GM19452 (cell line): ENCODE results near the gene RASGRF2.
A peak's percentile ranks its signal among the peaks of the same experiment; 100 is the strongest.

ENCODE experiments used
- ATAC-seq: cut with Tn5 transposase; IDR thresholded peaks from one replicate; pipeline ENCODE4 v1.9.1; 2021; ENCODE audit not compliant: unreplicated experiment

Gene RASGRF2

DNA sequence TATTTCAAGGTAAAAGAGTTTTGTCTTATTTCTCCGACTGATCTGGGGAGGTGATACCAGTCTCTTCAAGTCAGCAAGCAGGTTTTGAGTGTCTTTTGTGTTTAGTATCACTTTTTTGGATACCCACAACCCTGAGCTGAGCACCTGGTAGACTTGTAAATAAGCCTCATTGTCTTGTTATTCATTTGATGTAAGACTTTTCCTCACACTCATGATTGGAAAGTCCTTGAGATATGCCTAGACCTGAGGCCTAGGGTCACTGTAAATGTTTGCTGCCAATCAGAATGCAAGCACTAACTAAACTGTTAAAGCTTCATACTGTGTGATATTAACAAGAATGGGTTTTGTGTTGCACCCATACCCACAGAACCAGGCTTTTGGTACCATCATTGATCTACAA, 172.2 kb downstream of the RASGRF2 start:
- no peak for ATAC-seq

DNA sequence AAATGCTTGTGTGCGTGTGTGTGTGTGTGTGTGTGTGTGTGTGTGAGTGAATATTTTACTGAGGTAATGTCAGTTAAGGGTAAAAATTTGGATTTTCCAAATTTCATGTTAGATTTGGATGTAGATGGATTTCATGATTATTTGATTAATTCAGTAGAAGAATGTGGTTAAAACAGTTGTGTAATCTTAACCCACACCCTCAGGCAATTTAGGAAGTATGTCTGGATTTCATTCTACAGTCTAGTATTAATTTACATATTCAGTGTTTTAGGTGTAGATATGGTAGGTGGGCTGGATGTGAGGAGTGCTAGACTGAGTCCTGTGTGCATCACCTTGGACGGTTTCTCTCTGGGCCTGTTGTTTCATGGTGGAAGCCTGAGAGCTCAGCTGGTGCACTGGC, 173.9 kb downstream of the RASGRF2 start:
- ATAC-seq = no peak

DNA sequence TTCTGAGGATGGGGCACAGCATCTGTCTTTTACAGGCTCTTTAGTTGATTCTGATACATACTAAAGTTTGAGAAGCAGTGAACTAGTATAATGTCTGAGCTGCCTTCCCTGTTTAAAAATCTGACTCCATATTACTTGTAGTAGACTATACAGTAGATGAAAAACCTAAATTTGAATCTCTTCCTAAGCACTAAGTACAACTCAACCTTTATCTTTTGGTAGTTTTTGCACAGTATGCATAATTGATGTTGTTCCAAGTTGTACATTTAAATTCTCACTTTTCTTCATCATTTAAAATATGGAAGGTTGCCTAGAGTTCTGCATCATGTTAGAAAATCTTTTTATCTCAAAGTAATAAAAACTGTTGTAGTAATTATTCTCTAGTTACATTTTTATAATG, 174.4 kb downstream of the RASGRF2 start:
- no peak for ATAC-seq

DNA sequence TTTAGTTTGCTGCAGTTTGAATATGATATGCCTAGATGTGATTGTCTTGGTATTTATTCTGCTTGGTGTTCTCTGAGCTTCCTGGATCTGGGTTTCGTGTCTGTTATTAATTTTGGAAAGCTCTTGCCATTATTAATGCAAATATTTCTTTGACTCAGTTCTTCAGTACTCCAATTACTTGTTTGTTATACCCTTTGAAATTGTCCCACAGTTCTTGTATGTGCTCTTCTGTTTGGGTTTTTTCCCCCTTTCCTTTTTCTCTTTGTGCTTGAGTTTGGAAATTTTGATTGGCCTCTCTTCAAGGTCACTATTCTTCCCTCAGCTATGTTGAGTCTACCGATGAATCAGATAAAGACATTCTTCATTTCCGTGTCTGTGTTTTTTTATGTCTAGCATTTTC, 176.4 kb downstream of the RASGRF2 start:
- ATAC-seq = no peak

DNA sequence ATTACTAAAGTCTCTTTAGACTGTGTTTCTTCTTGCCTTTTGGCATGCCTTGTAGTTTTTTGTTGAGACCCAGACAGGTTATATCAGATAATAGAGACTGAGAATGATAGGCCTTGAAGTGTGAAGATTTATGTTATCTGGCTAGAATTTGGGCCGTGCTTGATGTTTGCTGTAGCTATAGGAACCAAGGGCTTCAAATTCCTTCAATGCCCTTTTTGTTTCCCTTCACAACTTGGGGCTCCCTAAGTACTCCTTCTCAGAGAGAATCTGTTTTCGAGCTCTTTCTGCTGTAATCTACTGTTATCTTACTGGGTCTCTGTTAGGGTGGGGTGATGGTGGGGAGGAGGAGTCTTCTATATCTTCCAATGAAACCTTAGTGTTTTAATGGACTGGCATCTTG, 177.7 kb downstream of the RASGRF2 start:
- ATAC-seq = no peak

DNA sequence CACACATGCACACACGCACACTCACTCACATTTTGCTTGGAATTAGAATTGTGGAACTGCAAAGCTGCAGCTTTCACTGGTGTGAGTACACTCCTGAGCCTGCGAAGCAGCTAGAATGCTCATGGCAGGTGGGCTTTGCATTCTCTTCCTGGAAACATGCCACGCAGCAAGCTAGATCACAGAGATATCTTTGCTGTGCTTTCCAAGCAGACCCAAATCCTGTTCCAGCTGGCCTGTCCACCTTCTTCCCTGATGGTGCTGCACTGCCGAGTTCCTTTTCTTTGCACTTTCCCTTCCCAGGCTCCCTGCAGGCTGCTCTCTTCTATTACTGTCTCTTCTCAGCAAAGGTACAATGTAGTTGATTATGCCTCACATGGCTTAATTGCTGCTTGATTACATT, 180.3 kb downstream of the RASGRF2 start:
- ATAC-seq = no peak

DNA sequence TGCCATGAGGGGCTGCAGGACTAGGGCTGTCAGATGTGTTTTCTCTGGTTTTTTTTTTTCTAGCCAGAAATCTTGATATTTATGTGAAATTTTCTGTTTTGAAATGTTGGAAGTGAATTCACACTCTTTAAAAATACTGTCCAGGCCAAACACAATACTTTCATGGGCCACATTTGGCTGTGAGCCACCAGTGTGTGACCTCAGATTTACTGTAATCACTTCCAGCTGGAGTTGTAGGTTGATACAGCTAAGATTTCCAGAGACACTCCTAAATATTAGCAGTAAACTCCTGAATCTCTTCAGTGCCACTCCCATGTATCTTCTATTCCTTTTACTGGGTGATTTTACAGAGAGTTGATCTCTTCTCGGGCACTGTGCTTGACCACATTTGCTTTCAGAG, 180.8 kb downstream of the RASGRF2 start:
- no peak for ATAC-seq

DNA sequence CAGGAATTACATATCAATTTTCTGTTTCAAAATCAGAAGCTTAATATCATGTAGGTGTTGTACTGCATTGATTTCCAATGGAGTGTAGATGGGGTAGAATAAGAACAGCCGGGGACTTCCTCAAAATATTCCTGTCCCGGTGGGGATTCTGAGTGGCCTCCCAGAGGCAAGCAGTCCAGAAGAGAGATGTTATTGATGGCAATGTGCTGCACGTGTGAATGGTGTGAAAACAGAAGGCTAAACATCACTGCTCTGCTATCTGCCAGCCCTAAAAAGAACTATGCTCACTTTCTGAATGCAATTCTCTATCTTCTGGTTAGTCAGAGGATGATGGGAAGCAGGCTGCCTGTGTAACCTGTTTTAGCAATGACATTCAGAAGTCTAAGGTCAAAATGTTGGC, 181.9 kb downstream of the RASGRF2 start:
- no peak for ATAC-seq

DNA sequence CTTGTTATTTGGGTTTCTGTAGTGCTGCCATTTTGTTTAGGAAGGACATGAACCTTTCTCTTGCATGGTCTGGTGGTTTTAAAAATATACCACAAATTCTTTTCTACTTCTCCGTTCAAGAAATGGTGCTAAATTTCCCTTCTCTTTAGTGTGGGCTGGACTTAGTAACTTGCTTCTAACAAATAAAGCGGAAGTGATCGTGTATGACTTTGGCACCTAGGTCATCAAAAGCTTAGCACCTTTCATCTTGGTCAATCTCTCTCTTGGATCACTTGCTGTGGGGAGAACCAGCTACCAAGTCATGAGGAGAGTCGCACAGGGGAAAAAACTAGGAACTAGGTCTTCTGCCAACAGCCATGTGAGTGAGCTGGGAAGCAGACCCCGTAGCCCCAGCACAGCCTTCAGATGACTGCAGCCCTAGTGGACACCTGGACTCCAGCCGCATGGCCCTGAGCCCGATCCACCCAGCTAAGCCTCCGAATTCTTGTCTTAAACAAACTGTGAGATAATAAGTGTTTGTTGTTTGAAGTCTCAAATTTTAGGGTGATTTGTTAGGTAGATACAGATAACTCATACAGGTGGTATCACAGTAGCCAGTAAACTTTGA, 185.3 kb downstream of the RASGRF2 start:
- no peak for ATAC-seq

DNA sequence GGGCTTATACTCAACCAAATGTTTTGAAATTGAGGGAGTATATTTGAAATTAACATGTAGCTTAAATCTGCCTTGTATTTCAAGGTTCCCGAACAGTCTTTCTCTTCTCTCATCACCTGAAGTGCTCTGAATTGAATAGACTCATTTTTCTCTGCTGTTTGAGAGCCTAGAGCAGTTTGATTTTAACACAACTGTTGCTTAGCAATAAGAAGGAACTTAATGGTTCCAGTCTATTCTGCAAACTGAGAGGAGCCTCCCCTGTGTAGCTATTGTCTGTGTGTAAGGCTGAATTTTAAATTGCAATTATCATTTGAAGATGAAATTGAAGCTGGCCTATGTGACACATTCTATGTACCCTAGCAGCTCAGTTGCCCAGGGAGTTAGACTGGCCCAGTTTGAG, 185.9 kb downstream of the RASGRF2 start:
- ATAC-seq = no peak

DNA sequence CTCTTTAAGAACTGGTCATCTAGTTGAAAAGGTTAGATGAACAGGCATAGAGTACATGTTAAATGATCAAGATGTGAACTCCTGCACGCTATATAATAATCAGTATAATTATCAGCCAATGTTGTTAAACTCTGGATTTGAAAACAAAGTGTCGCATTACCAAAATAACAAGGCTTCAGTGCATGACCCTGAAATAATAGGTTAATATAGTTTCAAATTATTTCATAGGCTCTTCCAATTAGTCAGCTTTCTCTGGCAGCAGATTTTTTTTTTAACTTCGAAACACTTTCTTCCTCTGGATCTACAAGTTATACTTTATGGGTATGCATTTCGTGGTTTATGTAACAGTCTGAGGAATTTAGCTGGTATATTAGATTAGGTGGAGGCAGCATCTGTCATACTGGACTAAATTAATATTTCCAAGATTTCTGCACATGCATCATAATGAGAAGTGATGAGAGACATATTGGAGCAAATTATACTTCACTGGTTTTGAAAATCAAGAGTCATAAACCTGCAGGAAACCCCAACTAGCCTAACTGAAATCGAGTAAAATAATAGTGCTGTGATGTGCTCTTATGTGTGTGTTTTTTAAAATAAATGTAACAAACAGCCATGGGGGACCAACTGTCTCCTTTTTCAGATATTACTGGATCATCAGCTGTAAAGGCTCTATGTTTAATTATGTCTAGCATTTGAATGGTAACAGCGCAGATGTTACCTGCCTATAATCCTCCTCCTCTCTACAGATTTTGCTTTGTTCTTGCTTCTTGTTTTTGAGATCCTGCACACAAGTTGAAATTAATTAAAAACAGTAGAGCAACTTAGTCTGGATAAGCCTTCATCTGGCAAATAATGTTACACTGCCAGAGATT, 187.1 kb downstream of the RASGRF2 start:
- no peak for ATAC-seq

DNA sequence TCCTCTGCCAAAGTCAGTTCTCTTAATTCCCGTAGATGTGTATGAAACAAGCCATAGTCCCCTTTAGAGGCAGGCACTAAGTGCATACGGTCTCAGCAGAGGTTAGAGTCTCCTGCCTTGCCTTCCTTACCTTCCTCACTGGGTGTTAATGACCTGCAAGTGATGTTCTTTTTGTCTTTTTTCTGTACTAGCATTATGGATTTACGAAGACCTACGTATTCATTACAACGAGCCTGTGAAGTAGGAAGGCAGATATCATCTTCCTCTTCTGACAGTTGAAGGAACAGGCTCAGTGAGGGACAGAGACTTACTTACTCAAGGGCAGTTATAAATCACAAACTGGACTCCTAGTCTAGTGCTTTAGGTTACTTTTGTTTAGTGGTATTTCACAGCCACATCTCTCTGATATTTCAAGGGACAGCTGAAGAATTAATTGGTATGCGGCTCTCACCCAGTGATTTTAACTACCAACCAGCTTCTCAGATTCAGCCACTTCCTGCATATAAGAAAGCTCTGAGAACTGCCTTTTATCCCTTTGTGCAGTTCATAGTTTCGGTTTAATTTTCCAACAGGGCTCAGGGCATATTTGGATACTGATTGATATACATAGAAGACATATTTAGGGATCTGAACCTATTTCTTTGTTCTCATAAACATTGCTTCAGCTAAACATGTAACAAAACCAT, 187.9 kb downstream of the RASGRF2 start:
- no peak for ATAC-seq

DNA sequence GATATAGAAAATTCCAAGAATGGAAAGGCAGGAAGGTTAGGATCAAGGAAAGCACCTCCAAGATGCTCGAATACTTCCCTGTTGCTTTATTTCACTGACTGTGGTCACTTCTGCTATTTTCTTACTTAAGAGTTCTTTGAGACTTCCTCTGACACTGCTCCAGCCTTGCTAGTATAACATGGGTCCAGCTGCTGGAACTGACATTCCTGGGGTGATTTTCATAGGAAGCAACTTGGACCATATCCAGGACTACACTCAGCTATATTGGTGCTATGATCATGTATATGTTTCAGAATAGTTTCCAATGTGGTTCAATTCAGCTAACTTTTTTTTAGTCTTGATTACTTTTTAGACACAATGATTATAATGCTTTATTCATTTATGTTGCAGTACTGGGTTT, 191.4 kb downstream of the RASGRF2 start:
- ATAC-seq = no peak

DNA sequence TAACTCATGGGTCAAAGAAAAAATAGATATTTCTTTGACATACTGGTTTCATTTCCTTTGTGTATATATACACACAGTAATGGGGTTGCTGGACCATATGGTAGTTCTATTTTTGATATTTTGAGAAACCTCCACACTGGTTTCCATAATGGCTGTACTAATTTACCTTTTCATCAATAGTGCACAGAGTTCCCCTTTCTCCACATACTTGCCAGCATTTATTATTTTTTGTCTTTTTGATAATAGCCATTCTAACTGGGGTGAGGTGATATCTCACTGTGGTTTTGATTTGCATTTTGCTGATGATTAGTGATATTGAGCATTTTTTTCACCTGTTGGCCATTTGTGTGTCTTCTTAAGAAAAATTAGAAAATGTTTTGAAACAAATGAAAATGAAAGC, 194.6 kb downstream of the RASGRF2 start:
- peak; percentile 53 for ATAC-seq

DNA sequence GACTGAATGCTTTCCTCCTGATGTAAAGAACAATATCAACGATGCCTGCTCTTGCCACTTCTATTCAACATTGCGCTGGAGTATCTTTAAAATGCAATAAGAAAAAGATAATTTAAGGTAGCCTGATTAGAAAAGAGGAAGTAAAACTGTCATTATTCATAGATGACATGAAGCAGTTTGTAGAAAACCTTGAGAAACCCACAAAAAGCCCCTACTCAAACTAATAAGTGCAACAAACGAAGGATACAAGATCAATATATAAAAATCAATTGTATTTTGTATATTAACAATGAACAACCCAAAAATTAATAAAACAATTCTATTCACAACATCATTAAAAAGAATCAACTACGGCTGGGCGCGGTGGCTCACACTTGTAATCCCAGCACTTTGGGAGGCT, 196.6 kb downstream of the RASGRF2 start:
- ATAC-seq = no peak

DNA sequence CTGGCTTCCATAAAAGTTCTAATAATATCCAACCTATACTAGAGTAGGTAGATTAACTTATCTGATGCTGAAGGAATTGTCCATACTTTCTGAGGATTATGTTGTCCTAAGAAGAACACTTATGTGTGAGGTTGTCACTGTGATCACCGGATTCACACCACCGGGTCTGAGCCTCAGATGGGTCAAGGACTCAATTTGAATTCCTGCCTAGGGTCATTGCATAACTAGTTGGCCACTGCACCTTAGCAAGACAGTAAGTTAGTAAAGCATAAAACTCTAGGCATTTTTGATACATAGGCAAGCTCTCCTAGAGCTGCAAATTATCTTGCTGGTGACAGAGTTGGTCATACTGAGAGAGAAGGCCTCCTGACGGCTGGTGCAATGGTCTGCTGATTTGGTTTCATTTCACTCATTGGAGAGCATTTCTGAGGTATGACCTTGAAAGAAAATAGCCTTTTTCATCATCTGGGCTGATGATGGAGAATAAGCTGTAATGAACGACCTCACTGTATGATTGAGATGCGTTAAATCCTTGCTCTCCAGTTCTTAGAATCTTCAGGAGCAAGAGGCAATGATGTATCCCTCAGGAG, 200.9 kb downstream of the RASGRF2 start:
- peak; percentile 51 for ATAC-seq

DNA sequence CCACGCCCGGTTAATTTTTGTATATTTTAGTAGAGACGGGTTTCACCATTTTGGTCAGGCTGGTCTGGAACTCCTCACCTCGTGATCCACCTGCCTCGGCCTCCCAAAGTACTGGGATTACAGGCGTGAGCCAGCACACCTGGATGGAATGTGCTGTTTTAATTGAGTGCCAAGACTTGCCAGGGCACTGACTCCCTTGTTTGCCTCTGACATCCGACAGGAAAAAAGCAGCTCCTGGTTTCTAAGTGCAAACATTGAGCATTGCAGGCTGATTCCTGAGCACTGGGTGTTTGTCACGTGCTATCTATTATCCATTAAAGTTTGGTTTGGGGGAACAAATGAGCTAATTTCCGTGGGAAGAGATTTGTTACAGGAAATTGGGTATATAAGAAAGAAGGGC, 202.3 kb downstream of the RASGRF2 start:
- no peak for ATAC-seq

DNA sequence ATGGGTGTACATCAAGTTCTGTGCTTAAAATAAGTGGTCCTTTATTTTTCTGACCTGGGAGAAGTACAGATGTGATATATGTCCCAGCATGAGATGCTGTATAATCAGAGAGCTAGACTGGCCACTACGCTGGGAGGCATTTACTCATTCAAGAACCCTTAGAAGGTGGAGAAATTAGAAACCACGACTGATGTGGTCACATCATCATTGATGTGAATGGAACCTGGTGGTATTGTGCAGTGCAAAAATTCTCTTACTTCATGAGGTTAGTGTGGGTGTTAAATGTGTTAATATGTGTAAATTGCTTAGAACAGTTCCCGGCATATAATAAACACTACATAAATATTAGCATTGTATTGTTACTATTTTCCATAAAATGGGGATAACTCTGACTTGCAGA, 203.5 kb downstream of the RASGRF2 start:
- ATAC-seq = no peak

DNA sequence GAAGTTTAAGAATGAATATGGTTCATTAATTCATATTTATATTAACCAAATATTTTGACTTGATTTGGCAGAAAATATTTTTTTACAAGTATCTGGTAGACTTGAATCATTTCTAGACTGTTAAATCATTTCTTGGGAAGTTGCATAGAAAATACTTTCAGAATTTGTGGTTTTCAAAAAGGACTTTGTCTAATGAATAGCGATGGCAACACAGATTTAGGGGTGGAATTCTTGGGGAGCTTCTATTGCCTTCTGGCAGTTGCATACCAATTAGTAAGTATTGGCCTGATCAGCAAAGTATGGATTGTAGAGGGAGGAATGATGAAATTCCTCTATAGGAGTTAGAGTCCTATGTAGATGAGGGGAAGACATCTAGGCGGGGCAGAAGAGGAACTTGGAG, 204.3 kb downstream of the RASGRF2 start:
- ATAC-seq = no peak

DNA sequence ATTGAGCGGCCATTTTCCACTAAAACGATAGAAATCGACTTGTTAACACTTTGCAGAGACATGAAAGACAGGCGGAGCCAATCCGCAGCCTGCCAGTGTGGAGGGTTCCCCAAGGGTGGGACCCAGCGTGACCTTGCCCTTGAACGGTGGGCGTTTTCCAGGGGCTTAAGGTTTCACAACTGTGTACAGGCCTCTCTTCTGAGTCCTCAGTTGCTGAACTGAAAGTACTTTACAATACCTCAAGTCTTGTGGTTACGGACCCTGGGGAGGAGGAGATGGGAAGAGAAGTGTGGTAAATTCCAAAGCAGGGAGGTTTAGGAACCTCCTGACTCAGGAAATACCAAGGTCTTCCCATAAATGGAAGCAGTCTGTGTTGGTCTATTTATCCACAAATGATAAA, 204.8 kb downstream of the RASGRF2 start:
- no peak for ATAC-seq

DNA sequence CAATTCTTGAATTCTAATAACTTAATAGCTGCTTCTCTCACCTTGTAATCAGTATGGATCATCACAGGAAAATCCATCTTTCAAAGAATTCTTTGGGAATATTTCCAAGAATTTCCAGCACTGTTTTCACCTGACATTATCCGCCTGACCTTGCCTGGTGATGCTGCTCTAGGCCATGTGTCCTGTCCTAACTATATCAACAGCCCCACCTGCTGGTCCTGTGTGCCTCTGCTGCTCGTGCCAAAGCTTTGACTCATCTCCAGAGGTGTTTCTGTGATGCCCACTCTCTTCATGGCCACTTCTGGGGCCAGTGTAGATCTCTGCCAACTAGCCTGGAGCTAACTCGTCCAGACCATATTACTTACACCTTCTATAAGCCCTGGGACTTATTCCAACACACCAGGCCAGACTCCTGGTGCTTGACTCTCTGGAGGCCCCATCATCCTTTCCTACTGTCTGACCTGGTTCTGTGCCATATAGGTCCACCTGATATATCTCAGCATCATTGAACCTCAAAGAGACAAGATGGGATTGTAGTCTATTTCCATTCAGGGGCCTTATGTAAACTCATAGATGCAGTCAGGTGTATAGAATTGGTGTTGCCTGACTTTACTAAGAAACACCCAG, 205.4 kb downstream of the RASGRF2 start:
- ATAC-seq = peak; percentile 68
